ENCODE measurements around the gene ARHGAP42. TPM values are rescaled to one million over a fixed set of nuclear protein-coding genes. Genes with fewer than 3 reads are reported as not detected.

The ARHGAP42 gene
- total RNA-seq, 1 donor from 2014 or later = 19.1 TPM

- Mint-ChIP-seq H3K27ac (ENCODE audit: unreplicated experiment) (no peak overlapping the region), H3K9me3 (ENCODE audit: unreplicated experiment) (no peaks in the 10 kb centered on the region), H3K36me3 (ENCODE audit: low read depth, unreplicated experiment) (no peaks in the 10 kb centered on the region), H3K4me3 (ENCODE audit: unreplicated experiment) (no peak overlapping the region), H3K4me1 (ENCODE audit: unreplicated experiment) (peaks cover 19% of the 10 kb centered on the region), H3K27me3 (ENCODE audit: unreplicated experiment) (no peaks in the 10 kb centered on the region)
- DNase-seq (ENCODE audit: low spot score) = no peak
- TF ChIP-seq CTCF (IDR thresholded peaks at IDR 0.05; ENCODE audit: unreplicated experiment) = no peak
These were observed 72.0 kb downstream of the ARHGAP42 start for GRCh38 chr11:100759106-100759505.

GRCh38 chr11:100759856-100760255 lies 72.8 kb downstream of the ARHGAP42 start:
- no peak overlapping the region for H3K27ac Mint-ChIP-seq (ENCODE audit: unreplicated experiment)

GRCh38 chr11:100760744-100761143 lies 73.7 kb downstream of the ARHGAP42 start:
- H3K27ac Mint-ChIP-seq (ENCODE audit: unreplicated experiment) = no peak overlapping the region
- no peak for DNase-seq (ENCODE audit: low spot score)
- H3K4me3 Mint-ChIP-seq (ENCODE audit: unreplicated experiment) = no peak overlapping the region
- no peak for TF ChIP-seq CTCF (IDR thresholded peaks at IDR 0.05; ENCODE audit: unreplicated experiment)
- no peaks in the 10 kb centered on the region for H3K9me3 Mint-ChIP-seq (ENCODE audit: unreplicated experiment)
- H3K27me3 Mint-ChIP-seq (ENCODE audit: unreplicated experiment) = peaks cover 3% of the 10 kb centered on the region
- peaks cover 9% of the 10 kb centered on the region for H3K4me1 Mint-ChIP-seq (ENCODE audit: unreplicated experiment)
- H3K36me3 Mint-ChIP-seq (ENCODE audit: low read depth, unreplicated experiment) = no peaks in the 10 kb centered on the region

More at GRCh38 chr11:100759856-100760255, 72.8 kb downstream of the ARHGAP42 start:
- no peak for DNase-seq (ENCODE audit: low spot score)
- Mint-ChIP-seq H3K4me3 (ENCODE audit: unreplicated experiment) (no peak overlapping the region), H3K36me3 (ENCODE audit: low read depth, unreplicated experiment) (no peaks in the 10 kb centered on the region), H3K9me3 (ENCODE audit: unreplicated experiment) (no peaks in the 10 kb centered on the region), H3K4me1 (ENCODE audit: unreplicated experiment) (peaks cover 14% of the 10 kb centered on the region), H3K27me3 (ENCODE audit: unreplicated experiment) (no peaks in the 10 kb centered on the region)
- no peak for TF ChIP-seq CTCF (IDR thresholded peaks at IDR 0.05; ENCODE audit: unreplicated experiment)

GRCh38 chr11:100761841-100762240 lies 74.8 kb downstream of the ARHGAP42 start:
- no peaks in the 10 kb centered on the region for H3K36me3 Mint-ChIP-seq (ENCODE audit: low read depth, unreplicated experiment)
- DNase-seq (ENCODE audit: low spot score) = no peak
- peaks cover 3% of the 10 kb centered on the region for H3K27me3 Mint-ChIP-seq (ENCODE audit: unreplicated experiment)
- no peak for TF ChIP-seq CTCF (IDR thresholded peaks at IDR 0.05; ENCODE audit: unreplicated experiment)
- no peak overlapping the region for H3K27ac Mint-ChIP-seq (ENCODE audit: unreplicated experiment)
- H3K4me1 Mint-ChIP-seq (ENCODE audit: unreplicated experiment) = peaks cover 9% of the 10 kb centered on the region
- H3K9me3 Mint-ChIP-seq (ENCODE audit: unreplicated experiment) = no peaks in the 10 kb centered on the region
- H3K4me3 Mint-ChIP-seq (ENCODE audit: unreplicated experiment) = no peak overlapping the region

GRCh38 chr11:100766764-100767163 lies 79.7 kb downstream of the ARHGAP42 start:
- H3K36me3 Mint-ChIP-seq (ENCODE audit: low read depth, unreplicated experiment) = no peaks in the 10 kb centered on the region
- no peak overlapping the region for H3K4me3 Mint-ChIP-seq (ENCODE audit: unreplicated experiment)
- H3K4me1 Mint-ChIP-seq (ENCODE audit: unreplicated experiment) = no peaks in the 10 kb centered on the region
- no peaks in the 10 kb centered on the region for H3K9me3 Mint-ChIP-seq (ENCODE audit: unreplicated experiment)
- DNase-seq (ENCODE audit: low spot score) = no peak
- peaks cover 3% of the 10 kb centered on the region for H3K27me3 Mint-ChIP-seq (ENCODE audit: unreplicated experiment)
- no peak for TF ChIP-seq CTCF (IDR thresholded peaks at IDR 0.05; ENCODE audit: unreplicated experiment)
- no peak overlapping the region for H3K27ac Mint-ChIP-seq (ENCODE audit: unreplicated experiment)

All from endothelial cell (in vitro differentiated cells).